Measurements from ENCODE around the gene SRBD1. TPM values are rescaled to one million over a fixed set of nuclear protein-coding genes. Genes with fewer than 3 reads are reported as not detected.
A peak's percentile ranks its signal among the peaks of the same experiment; 100 is the strongest.

SRBD1 gene
- total and polyA plus RNA-seq, 7 experiments from 2014 or later = 14.0 to 28.1 (median 19.6) TPM

DNA sequence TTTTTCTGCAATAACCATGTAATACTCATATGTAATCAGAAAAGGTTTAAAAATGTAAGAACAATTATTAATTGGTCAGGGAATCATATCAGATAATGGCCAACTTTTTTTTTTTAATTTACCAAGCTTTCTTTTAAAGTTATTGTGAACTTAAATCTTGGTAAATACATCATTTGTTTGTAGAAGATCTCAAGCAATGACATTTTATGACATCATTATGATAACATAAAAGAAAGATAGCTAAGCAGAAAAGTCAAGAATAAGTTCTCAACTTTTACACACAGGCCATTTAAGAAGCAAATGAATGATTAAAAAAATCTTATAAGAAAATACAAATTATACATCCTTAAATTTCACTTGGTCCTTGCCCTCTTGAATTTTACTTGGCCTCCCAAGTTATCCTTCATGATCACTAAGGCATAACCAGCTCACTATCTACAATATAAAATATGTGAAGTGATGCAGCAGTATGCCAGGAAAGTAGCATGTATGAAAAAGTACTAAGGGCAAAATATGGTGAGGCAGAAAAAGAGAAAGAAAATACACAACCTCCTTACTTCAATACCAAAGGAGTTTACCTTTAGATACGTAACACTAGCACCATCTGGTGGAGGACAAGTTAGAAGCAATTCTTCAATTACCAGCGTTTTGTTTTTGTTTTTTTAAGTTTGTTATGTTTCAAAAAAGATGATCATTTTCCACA lies 116.6 kb downstream of the SRBD1 start:
- H3K27me3 ChIP-seq (ENCODE audit: control insufficient read depth in 2 of 2, insufficient read depth in 2 of 2, low read length in 2 of 2) = no peaks in the 10 kb centered on the region
- no peak overlapping the region for H3K4me3 Mint-ChIP-seq
- H3K36me3 ChIP-seq (ENCODE audit: control insufficient read depth in 2 of 3, insufficient read depth in 3 of 3, low read length in 3 of 3) = no peaks in the 10 kb centered on the region
- H3K4me1 Mint-ChIP-seq = peaks cover 3 to 17% (median 10%) of the 10 kb centered on the region in 7 donors
- peak overlapping the region in 2 of 9 donors; percentile 23 to 33 for H3K27ac Mint-ChIP-seq
- no peaks in the 10 kb centered on the region for H3K4me1 ChIP-seq (ENCODE audit: control insufficient read depth in 2 of 2, insufficient read depth in 2 of 2, low read length in 2 of 2)
- no peaks in the 10 kb centered on the region for H3K27me3 Mint-ChIP-seq
- ATAC-seq = peak; percentile 65
- POLR2A ChIA-PET = no interaction called here
- no peak overlapping the region for H3K27ac ChIP-seq (ENCODE audit: low read depth, low read length)
- DNase-seq = peak in 6 of 9 donors; percentile 17 to 46 (median 28)
- H3K9me3 ChIP-seq (ENCODE audit: control insufficient read depth in 2 of 3, low read length in 3 of 3) = no peaks in the 10 kb centered on the region
- H3K4me3 ChIP-seq (ENCODE audit: low read length) = no peak overlapping the region
- CTCF ChIA-PET = interaction anchor here (0.7 to 1.7 kb wide), 5 partner anchors 8 to 512 kb away, joined by 3 to 11 read pairs (median 3); no protein-coding TSS in a partner anchor
- no peaks in the 10 kb centered on the region for H3K9me3 Mint-ChIP-seq
- intact Hi-C loops (cut with micrococcal nuclease) = loop anchor here (1.0 to 10.0 kb wide), 4 partner anchors 90 to 1450 kb away; no protein-coding TSS in a partner anchor
- H3K36me3 Mint-ChIP-seq = peaks cover 0 to 13% (median 0%) of the 10 kb centered on the region in 5 donors

- Mint-ChIP-seq H3K36me3 (peaks cover 4 to 62% (median 46%) of the 10 kb centered on the region in 5 donors), H3K4me3 (no peak overlapping the region), H3K27me3 (no peaks in the 10 kb centered on the region), H3K9me3 (peaks cover 0 to 2% (median 0%) of the 10 kb centered on the region in 11 donors), H3K27ac (no peak overlapping the region), H3K4me1 (peaks cover 0 to 5% (median 0%) of the 10 kb centered on the region in 7 donors)
- CTCF ChIA-PET = no interaction called here
- POLR2A ChIA-PET = no interaction called here
- no peak for ATAC-seq
- no peaks in the 10 kb centered on the region for H3K27me3 ChIP-seq (ENCODE audit: control insufficient read depth in 2 of 2, insufficient read depth in 2 of 2, low read length in 2 of 2)
- H3K36me3 ChIP-seq (ENCODE audit: control insufficient read depth in 2 of 3, insufficient read depth in 3 of 3, low read length in 3 of 3) = peaks cover 0 to 6% (median 0%) of the 10 kb centered on the region in 3 experiments
- no peak for DNase-seq
- H3K4me3 ChIP-seq (ENCODE audit: low read length) = no peak overlapping the region
- no peaks in the 10 kb centered on the region for H3K9me3 ChIP-seq (ENCODE audit: control insufficient read depth in 2 of 3, low read length in 3 of 3)
- intact Hi-C loops (cut with micrococcal nuclease) = no loop called here
- H3K27ac ChIP-seq (ENCODE audit: low read depth, low read length) = no peak overlapping the region
- no peaks in the 10 kb centered on the region for H3K4me1 ChIP-seq (ENCODE audit: control insufficient read depth in 2 of 2, insufficient read depth in 2 of 2, low read length in 2 of 2)
Observed at GRCh38 chr2:45484965-45485364, 126.1 kb downstream of the SRBD1 start.

DNA sequence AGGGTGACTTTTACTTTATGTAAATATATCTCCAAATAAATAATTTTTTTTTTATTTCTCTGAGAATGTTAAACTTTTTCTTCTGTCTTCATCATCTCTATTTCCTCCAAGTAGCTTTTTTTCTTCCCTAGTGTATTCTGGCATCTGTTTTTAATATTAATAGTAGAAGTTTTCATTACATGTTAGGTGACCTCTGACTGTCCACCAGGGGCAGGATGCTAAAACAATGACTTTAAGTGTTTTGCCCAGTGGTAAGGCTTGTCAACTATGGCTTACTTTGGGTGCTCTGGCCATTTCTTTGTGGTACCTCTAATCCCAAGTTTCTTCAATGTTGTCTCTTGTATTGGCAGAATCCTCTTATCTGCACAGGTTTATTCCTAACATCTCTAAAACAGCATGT lies 127.1 kb downstream of the SRBD1 start:
- Histone ChIP-seq H3K9me3 (ENCODE audit: control insufficient read depth in 2 of 3, low read length in 3 of 3) (no peaks in the 10 kb centered on the region), H3K27me3 (ENCODE audit: control insufficient read depth in 2 of 2, insufficient read depth in 2 of 2, low read length in 2 of 2) (no peaks in the 10 kb centered on the region), H3K27ac (ENCODE audit: low read depth, low read length) (no peak overlapping the region), H3K4me1 (ENCODE audit: control insufficient read depth in 2 of 2, insufficient read depth in 2 of 2, low read length in 2 of 2) (no peaks in the 10 kb centered on the region), H3K4me3 (ENCODE audit: low read length) (no peak overlapping the region), H3K36me3 (ENCODE audit: control insufficient read depth in 2 of 3, insufficient read depth in 3 of 3, low read length in 3 of 3) (peaks cover 0 to 6% (median 0%) of the 10 kb centered on the region in 3 experiments)
- DNase-seq (no peak), ATAC-seq (no peak)
- no peak overlapping the region for H3K27ac Mint-ChIP-seq
- ChIA-PET POLR2A (no interaction called here), CTCF (no interaction called here)
- intact Hi-C loops (cut with micrococcal nuclease) = no loop called here
- peaks cover 0 to 5% (median 0%) of the 10 kb centered on the region in 7 donors for H3K4me1 Mint-ChIP-seq
- H3K27me3 Mint-ChIP-seq = no peaks in the 10 kb centered on the region
- no peak overlapping the region for H3K4me3 Mint-ChIP-seq
- peaks cover 5 to 62% (median 52%) of the 10 kb centered on the region in 5 donors for H3K36me3 Mint-ChIP-seq
- H3K9me3 Mint-ChIP-seq = peaks cover 0 to 2% (median 0%) of the 10 kb centered on the region in 11 donors

DNA sequence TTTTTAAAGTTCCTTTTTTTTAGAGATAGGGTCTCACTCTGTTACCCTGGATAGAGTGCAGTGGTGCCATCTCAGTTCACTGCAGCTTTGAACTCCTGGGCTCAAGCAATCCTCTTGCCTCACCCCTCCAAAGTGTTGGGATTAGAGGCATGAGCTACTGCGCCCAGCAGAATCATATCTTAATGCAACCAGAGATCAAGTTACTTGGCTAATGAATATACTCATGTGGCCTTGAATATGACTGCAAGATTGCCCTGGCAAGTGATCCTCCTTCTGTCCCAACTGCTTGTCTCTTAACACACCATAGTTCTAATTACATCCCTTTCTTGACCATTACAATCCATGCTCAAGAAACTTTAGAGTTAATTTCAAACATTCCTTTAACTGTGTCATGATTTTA lies 133.5 kb downstream of the SRBD1 start:
- H3K9me3 ChIP-seq (ENCODE audit: control insufficient read depth in 2 of 3, low read length in 3 of 3) = no peaks in the 10 kb centered on the region
- ATAC-seq (no peak), DNase-seq (no peak)
- H3K36me3 Mint-ChIP-seq = peaks cover 19 to 75% (median 64%) of the 10 kb centered on the region in 5 donors
- no peak overlapping the region for H3K27ac ChIP-seq (ENCODE audit: low read depth, low read length)
- H3K36me3 ChIP-seq (ENCODE audit: control insufficient read depth in 2 of 3, insufficient read depth in 3 of 3, low read length in 3 of 3) = no peaks in the 10 kb centered on the region
- no peak overlapping the region for H3K4me3 ChIP-seq (ENCODE audit: low read length)
- H3K27me3 ChIP-seq (ENCODE audit: control insufficient read depth in 2 of 2, insufficient read depth in 2 of 2, low read length in 2 of 2) = no peaks in the 10 kb centered on the region
- CTCF ChIA-PET = no interaction called here
- no peak overlapping the region for H3K27ac Mint-ChIP-seq
- no peaks in the 10 kb centered on the region for H3K27me3 Mint-ChIP-seq
- POLR2A ChIA-PET = no interaction called here
- intact Hi-C loops (cut with micrococcal nuclease) = no loop called here
- peaks cover 0 to 2% (median 0%) of the 10 kb centered on the region in 11 donors for H3K9me3 Mint-ChIP-seq
- H3K4me3 Mint-ChIP-seq = no peak overlapping the region
- peaks cover 0 to 10% (median 0%) of the 10 kb centered on the region in 7 donors for H3K4me1 Mint-ChIP-seq
- no peaks in the 10 kb centered on the region for H3K4me1 ChIP-seq (ENCODE audit: control insufficient read depth in 2 of 2, insufficient read depth in 2 of 2, low read length in 2 of 2)

GRCh38 chr2:45470531-45470930 lies 140.5 kb downstream of the SRBD1 start:
- Histone ChIP-seq H3K27ac (ENCODE audit: low read depth, low read length) (no peak overlapping the region), H3K27me3 (ENCODE audit: control insufficient read depth in 2 of 2, insufficient read depth in 2 of 2, low read length in 2 of 2) (no peaks in the 10 kb centered on the region), H3K9me3 (ENCODE audit: control insufficient read depth in 2 of 3, low read length in 3 of 3) (no peaks in the 10 kb centered on the region), H3K4me3 (ENCODE audit: low read length) (no peak overlapping the region), H3K36me3 (ENCODE audit: control insufficient read depth in 2 of 3, insufficient read depth in 3 of 3, low read length in 3 of 3) (no peaks in the 10 kb centered on the region), H3K4me1 (ENCODE audit: control insufficient read depth in 2 of 2, insufficient read depth in 2 of 2, low read length in 2 of 2) (no peaks in the 10 kb centered on the region)
- Mint-ChIP-seq H3K9me3 (peaks cover 0 to 3% (median 0%) of the 10 kb centered on the region in 11 donors), H3K36me3 (peaks cover 5 to 37% (median 18%) of the 10 kb centered on the region in 5 donors), H3K27me3 (no peaks in the 10 kb centered on the region), H3K4me1 (peaks cover 0 to 11% (median 0%) of the 10 kb centered on the region in 7 donors), H3K27ac (no peak overlapping the region), H3K4me3 (no peak overlapping the region)
- DNase-seq (no peak), ATAC-seq (no peak)
- CTCF ChIA-PET = no interaction called here
- POLR2A ChIA-PET = no interaction called here
- intact Hi-C loops (cut with micrococcal nuclease) = no loop called here

DNA sequence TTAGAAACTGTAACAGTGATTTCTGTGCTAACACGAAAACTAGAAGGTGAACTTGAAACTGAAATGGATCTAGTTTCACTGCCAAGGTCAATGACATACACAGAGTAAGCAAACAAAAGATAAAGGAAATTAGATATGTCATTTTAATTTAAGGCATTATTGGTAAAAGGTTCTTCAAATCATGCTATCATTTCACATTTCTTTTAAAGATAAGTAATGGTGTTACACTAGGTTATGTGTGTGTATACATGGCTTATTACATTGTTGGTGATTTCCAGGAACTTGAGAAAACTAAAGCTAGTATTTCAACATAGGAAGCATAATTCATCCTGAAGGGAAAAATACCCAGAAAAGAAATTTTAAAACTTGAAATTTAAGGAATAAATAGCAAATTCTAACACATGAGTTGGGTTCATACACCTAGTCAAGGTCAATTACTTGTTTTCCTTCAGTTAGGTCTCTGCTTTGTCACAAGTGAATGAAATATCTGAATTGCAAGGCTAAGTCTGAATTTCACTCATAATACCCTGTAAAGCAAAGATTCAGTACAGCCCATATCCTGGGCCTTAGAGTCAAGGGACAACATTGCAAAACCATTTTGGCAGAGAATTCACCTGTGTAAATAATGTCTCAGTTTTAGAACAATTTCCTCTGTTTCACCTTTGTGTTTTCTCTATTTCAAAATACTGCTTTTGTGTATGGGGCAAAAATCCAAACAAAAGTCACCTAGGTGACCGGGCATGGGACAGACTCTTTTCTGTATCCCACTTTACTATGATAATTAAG lies 141.6 kb downstream of the SRBD1 start:
- Mint-ChIP-seq H3K4me1 (peaks cover 0 to 8% (median 0%) of the 10 kb centered on the region in 7 donors), H3K36me3 (peaks cover 0 to 28% (median 13%) of the 10 kb centered on the region in 5 donors), H3K27me3 (no peaks in the 10 kb centered on the region), H3K9me3 (peaks cover 0 to 1% (median 0%) of the 10 kb centered on the region in 11 donors), H3K4me3 (no peak overlapping the region), H3K27ac (no peak overlapping the region)
- Histone ChIP-seq H3K4me1 (ENCODE audit: control insufficient read depth in 2 of 2, insufficient read depth in 2 of 2, low read length in 2 of 2) (no peaks in the 10 kb centered on the region), H3K27ac (ENCODE audit: low read depth, low read length) (no peak overlapping the region), H3K27me3 (ENCODE audit: control insufficient read depth in 2 of 2, insufficient read depth in 2 of 2, low read length in 2 of 2) (no peaks in the 10 kb centered on the region), H3K9me3 (ENCODE audit: control insufficient read depth in 2 of 3, low read length in 3 of 3) (no peaks in the 10 kb centered on the region), H3K4me3 (ENCODE audit: low read length) (no peak overlapping the region), H3K36me3 (ENCODE audit: control insufficient read depth in 2 of 3, insufficient read depth in 3 of 3, low read length in 3 of 3) (no peaks in the 10 kb centered on the region)
- POLR2A ChIA-PET = no interaction called here
- CTCF ChIA-PET = no interaction called here
- DNase-seq (no peak), ATAC-seq (no peak)
- intact Hi-C loops (cut with micrococcal nuclease) = no loop called here

Data from naive thymus-derived CD4-positive, alpha-beta T cell (primary cell).